SH-SY5Y (cell line): Measurements from ENCODE around the gene GCFC2.

Source experiments
- GATA2 ChIP-seq: IDR thresholded peaks from 2 replicates; pipeline ENCODE4 v1.6.1; 2011; ENCODE audit warnings: mild to moderate bottlenecking, low read depth, low read length
- GATA3 ChIP-seq: IDR thresholded peaks from 2 replicates; pipeline ENCODE4 v1.6.1; 2011; ENCODE audit warnings: low read depth, mild to moderate bottlenecking, low read length, moderate library complexity

GCFC2 gene

GRCh38 chr2:75646090-75646582 is 64.6 kb downstream of the GCFC2 start:
- no peak for TF ChIP-seq GATA2
- TF ChIP-seq GATA3: no peak

- no peak for TF ChIP-seq GATA2
Measured at GRCh38 chr2:75645643-75646042, 65.1 kb downstream of the GCFC2 start.

GRCh38 chr2:75643980-75644379 is 66.7 kb downstream of the GCFC2 start:
- TF ChIP-seq GATA2 (no peak), GATA3 (no peak)

- TF ChIP-seq GATA3 (no peak), GATA2 (no peak)
Measured at GRCh38 chr2:75641587-75641986, 69.1 kb downstream of the GCFC2 start.

GRCh38 chr2:75640621-75641121 is 70.0 kb downstream of the GCFC2 start:
- TF ChIP-seq GATA3 (no peak), GATA2 (no peak)

- TF ChIP-seq GATA3 (no peak), GATA2 (no peak)
Measured at GRCh38 chr2:75637568-75637967, 73.1 kb downstream of the GCFC2 start.

GRCh38 chr2:75634945-75635344 is 75.8 kb downstream of the GCFC2 start:
- no peak for TF ChIP-seq GATA2
- no peak for TF ChIP-seq GATA3

- no peak for TF ChIP-seq GATA3
- no peak for TF ChIP-seq GATA2
Measured at GRCh38 chr2:75633620-75634019, 77.1 kb downstream of the GCFC2 start.

GRCh38 chr2:75632813-75633212 is 77.9 kb downstream of the GCFC2 start:
- TF ChIP-seq GATA2: no peak
- TF ChIP-seq GATA3: no peak

- no peak for TF ChIP-seq GATA3
- no peak for TF ChIP-seq GATA2
Measured at GRCh38 chr2:75632091-75632701, 78.5 kb downstream of the GCFC2 start.

- TF ChIP-seq GATA2 (no peak), GATA3 (no peak)
Measured at GRCh38 chr2:75627902-75628504, 82.7 kb downstream of the GCFC2 start.

GRCh38 chr2:75622929-75623328 is 87.8 kb downstream of the GCFC2 start:
- TF ChIP-seq GATA3 (no peak), GATA2 (no peak)

- TF ChIP-seq GATA3 (no peak), GATA2 (no peak)
Measured at GRCh38 chr2:75622500-75622899, 88.2 kb downstream of the GCFC2 start.

- TF ChIP-seq GATA2: no peak
- TF ChIP-seq GATA3: no peak
Measured at GRCh38 chr2:75621228-75621627, 89.5 kb downstream of the GCFC2 start.
